ENCODE results near the gene KIAA1191.
"Not testable (repeated sequence)": the region's sequence is repeated elsewhere in the genome, so short reads cannot be mapped to it uniquely, and the experiment has no call there.

KIAA1191 gene

GRCh38 chr5:176361437-176362232, at the start of gene KIAA1191:
TSS of gene KIAA1191 (minus strand) at chr5:176361764. CDS start at chr5:176359508, 2,256 bp downstream.
- H3K4me3 ChIP-seq (ENCODE audit: low read depth, low read length), result peak within 1 kb of the TSS; percentile 96
- TF ChIP-seq CTCF (IDR thresholded peaks at IDR 0.05; ENCODE audit: low read depth, low read length), result no peak

GRCh38 chr5:176410486-176411180, 49.1 kb upstream of the KIAA1191 start:
- no peak overlapping the region for H3K4me3 ChIP-seq (ENCODE audit: low read depth, low read length)
- TF ChIP-seq CTCF (IDR thresholded peaks at IDR 0.05; ENCODE audit: low read depth, low read length), result no peak

- no peak for TF ChIP-seq CTCF (IDR thresholded peaks at IDR 0.05; ENCODE audit: low read depth, low read length)
- H3K4me3 ChIP-seq (ENCODE audit: low read depth, low read length), result no peak overlapping the region
Observed at GRCh38 chr5:176409765-176410164, 48.2 kb upstream of the KIAA1191 start.

GRCh38 chr5:176408590-176408989, 47.0 kb upstream of the KIAA1191 start:
- no peak for TF ChIP-seq CTCF (IDR thresholded peaks at IDR 0.05; ENCODE audit: low read depth, low read length)
- H3K4me3 ChIP-seq (ENCODE audit: low read depth, low read length), result no peak overlapping the region

GRCh38 chr5:176408252-176408573, 46.6 kb upstream of the KIAA1191 start:
- not testable (repeated sequence) for H3K4me3 ChIP-seq (ENCODE audit: low read depth, low read length)

GRCh38 chr5:176407456-176408251, 46.1 kb upstream of the KIAA1191 start:
- TF ChIP-seq CTCF (IDR thresholded peaks at IDR 0.05; ENCODE audit: low read depth, low read length), result no peak
- H3K4me3 ChIP-seq (ENCODE audit: low read depth, low read length), result no peak overlapping the region

- no peak overlapping the region for H3K4me3 ChIP-seq (ENCODE audit: low read depth, low read length)
- TF ChIP-seq CTCF (IDR thresholded peaks at IDR 0.05; ENCODE audit: low read depth, low read length), result no peak
Observed at GRCh38 chr5:176406436-176407052, 45.0 kb upstream of the KIAA1191 start.
